Hematopoietic multipotent progenitor cell treated with erythropoietin and hydrocortisone succinate and interleukin-3 and kit ligand, for 4 days (in vitro differentiated cells): ENCODE results near the gene INSC.
"Not testable (repeated sequence)": the region's sequence is repeated elsewhere in the genome, so short reads cannot be mapped to it uniquely, and the experiment has no call there.

Experiments
- DNase-seq: peaks from one replicate; pipeline ENCODE4 v3.0.0-alpha.2; 2015

The INSC gene

GRCh38 chr11:15114501-15115475 lies at the start of gene INSC:
INSC (plus strand) TSS chr11:15114923; CDS start chr11:15149175, 34,252 bp downstream.
- peak; percentile 71 for DNase-seq

GRCh38 chr11:15069751-15070150 lies 45.0 kb upstream of the INSC start:
- not testable (repeated sequence) for DNase-seq

- DNase-seq = no peak
Measured at GRCh38 chr11:15071556-15072255, 43.0 kb upstream of the INSC start.

- no peak for DNase-seq
Measured at GRCh38 chr11:15072551-15073143, 42.1 kb upstream of the INSC start.

- peak; percentile 5 for DNase-seq
Measured at GRCh38 chr11:15073361-15074205, 41.1 kb upstream of the INSC start, which contains the start of gene CALCB. CALCB (plus strand) TSS chr11:15073593; CDS start chr11:15074719, 1,126 bp downstream.

- DNase-seq = peak; percentile 83
Measured at GRCh38 chr11:15074206-15075161, 40.2 kb upstream of the INSC start.

- no peak for DNase-seq
Measured at GRCh38 chr11:15075162-15075526, 39.6 kb upstream of the INSC start.

GRCh38 chr11:15091175-15091574 lies 23.5 kb upstream of the INSC start:
- no peak for DNase-seq

GRCh38 chr11:15091625-15092024 lies 23.1 kb upstream of the INSC start:
- DNase-seq = no peak

- peak; percentile 53 for DNase-seq
Measured at GRCh38 chr11:15093432-15093831, 21.3 kb upstream of the INSC start.

GRCh38 chr11:15095736-15096228 lies 18.9 kb upstream of the INSC start:
- no peak for DNase-seq

GRCh38 chr11:15097411-15097810 lies 17.3 kb upstream of the INSC start:
- DNase-seq = no peak

- no peak for DNase-seq
Measured at GRCh38 chr11:15099267-15099666, 15.5 kb upstream of the INSC start.

GRCh38 chr11:15101072-15101709 lies 13.5 kb upstream of the INSC start:
- peak; percentile 80 for DNase-seq

- DNase-seq = no peak
Measured at GRCh38 chr11:15104166-15104565, 10.6 kb upstream of the INSC start.

- DNase-seq = no peak
Measured at GRCh38 chr11:15106201-15106965, 8.3 kb upstream of the INSC start.

GRCh38 chr11:15107730-15108515 lies 6.8 kb upstream of the INSC start:
- DNase-seq = no peak

GRCh38 chr11:15108592-15109130 lies 6.1 kb upstream of the INSC start:
- no peak for DNase-seq

- no peak for DNase-seq
Measured at GRCh38 chr11:15109602-15110001, 5.1 kb upstream of the INSC start.
